ENCODE measurements around the gene RIN3.

RIN3 gene

DNA sequence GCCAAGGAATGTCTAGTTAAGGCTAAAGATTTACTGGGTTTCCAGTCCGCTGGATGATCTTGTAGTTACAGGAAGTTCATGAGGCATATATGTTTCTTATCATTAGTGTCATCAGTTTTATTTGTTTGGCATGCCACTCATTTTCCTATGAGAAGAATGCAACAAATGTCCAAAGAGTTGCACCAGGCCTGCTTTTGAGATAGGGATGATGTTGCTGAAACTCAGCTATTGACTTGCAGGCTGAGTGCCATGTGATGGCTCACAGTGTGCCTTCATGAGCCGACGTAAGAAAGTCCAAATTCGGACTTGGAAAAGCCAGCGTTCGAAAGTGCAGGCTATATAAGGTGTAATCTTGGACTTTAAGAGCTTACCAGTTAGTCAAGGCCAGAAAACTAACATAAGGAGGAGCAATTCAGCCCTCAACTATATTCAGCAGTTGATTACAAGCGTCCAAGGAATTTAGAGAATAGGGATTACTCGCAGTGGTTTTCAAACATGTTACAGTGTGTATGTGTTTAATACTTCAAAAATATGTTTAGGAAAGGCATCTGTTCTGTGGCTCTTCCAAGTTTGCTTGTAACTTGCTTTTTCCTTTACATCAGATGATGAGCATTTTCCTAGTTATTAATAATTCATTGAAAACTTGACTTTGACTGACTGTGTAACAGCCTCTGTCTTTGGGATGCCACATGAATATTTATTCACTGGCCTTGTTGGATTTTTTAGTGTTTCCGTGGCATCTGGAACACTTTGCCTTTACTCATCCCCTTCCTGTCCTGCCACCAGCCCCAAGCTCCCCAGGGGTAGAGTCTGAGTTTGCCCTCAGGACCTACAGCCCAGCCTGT, 133.6 kb downstream of the RIN3 start:
- no peak for DNase-seq (ENCODE audit: low read depth in 2 of 2)

DNA sequence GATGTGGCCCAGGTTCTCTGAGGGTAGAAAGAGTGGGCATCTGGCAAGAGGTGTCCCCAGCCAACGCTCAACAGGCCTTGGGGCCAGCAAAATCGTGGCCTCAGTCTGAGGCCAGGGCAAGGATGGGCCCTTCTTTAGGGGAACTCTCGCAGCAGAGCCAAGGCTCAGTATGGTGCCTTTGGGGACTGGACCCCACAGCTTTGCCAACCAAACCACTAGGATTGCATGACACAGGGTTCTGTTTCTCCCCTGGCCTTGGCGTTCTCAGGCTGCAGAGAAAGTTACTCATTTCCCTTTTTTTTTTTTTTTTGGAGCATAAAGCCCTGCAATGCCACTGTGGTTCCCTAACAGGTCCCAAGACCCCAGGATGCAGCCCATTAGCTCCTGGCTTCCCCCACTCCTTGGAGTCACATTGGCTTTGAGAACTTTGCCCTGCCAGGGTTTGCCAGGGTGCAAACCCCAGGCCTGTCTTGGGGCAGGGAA, 134.3 kb downstream of the RIN3 start:
- DNase-seq (ENCODE audit: low read depth in 2 of 2), result no peak

DNA sequence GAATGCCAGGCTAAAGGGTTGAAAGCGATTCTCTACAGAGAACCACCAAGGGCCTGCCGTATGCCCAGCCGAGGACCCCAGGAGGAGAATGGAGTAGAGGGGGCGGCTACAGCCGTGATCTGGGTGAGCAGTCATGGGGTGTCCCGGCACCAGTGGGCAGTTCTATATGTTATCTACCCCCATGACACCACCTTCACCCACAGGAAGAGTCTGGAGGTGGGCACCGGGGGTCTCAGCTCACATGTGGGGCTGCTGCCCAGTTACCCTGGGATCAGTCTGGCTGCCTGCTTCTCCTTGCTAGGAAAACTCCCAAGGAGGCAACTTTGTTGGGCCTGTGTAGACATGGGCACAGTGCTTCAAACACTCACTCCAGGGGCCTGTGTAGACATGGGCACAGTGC, 135.5 kb downstream of the RIN3 start:
- no peak for DNase-seq (ENCODE audit: low read depth in 2 of 2)

DNA sequence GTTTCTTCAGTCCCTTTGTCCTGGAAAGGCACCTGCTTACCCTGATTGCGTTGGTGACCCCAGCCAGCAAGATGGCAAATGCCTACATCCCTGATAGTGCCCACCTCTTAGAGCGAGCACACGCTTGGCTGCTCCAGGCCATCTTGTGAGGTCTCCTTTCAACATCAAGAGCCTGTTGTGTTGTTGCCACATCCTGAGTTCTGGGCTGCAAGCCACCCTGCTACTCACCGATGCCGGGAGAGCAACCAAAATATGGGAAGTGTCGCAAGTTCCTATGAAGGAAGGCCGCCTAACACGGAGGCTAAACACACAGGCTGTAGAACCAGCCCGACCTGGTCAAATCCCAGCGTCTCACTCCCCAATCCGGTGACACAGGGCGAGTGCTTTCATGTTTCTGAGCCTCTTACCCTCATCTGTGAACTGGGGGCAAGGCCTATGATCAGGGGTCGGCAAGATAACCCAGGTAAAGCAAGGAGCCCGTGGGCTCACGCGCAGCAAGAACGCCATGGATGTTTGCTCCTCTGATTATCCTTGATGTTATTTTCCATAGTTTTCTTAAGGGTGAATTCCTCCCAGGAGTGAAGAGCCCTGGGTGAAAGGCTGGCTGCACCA, 136.5 kb downstream of the RIN3 start:
- DNase-seq (ENCODE audit: low read depth in 2 of 2), result no peak

DNA sequence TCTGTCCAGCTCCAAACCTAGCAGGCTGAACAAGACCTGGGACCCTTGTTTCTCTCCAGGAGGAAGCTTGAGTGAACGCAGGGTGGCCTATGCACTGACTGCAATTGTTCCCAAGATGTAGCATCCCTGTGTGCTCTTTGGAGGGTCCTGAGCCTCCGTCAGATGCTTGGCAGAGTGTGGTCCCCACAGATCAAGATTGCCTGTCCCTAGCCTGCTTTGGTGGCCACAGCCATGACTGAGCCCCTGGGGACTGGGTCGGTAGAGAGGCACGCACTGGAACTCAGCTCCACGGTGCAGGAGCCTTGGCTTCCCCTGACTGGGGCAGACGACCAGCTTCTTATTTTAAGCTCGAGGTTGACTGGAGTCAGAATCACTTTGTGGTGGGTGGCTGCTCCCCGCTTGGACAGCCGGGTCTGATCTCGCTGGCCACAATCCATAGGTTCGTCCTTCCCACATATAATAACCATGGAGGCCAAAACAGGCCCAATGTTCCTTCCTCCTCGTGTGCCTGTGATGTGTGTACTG, 137.1 kb downstream of the RIN3 start:
- no peak for DNase-seq (ENCODE audit: low read depth in 2 of 2)

DNA sequence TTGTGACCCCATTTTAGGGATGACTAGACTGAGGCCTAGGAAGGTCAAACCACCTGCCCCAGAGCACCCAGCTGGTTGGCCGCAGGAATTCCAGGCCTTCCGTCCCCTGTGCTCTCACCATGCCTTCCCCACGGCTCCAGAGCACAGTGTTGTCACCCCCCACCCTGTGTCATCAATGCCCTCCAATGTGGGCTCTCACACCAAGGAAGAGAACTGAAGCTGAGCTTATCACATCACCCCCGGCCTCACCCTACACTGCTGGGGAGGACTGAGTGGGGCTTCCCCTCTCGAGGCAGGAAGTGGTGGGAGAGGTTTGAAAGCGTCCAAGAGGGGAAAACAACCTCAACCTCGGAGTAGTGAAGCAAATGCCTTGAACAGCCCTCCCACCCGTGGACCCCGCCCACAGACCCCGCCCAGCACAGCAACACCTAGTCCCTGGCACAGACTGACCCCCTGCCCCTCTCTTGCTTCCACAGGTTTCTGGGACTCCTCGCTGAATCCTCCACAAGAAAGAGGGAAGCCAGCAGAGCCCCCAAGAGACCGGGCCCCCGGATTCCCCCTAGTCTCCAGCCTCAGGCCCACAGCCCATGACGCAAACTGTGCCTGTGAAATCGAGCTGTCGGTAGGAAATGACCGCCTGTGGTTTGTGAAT, 137.7 kb downstream of the RIN3 start:
- DNase-seq (ENCODE audit: low read depth in 2 of 2), result peak; percentile 45 to 48

DNA sequence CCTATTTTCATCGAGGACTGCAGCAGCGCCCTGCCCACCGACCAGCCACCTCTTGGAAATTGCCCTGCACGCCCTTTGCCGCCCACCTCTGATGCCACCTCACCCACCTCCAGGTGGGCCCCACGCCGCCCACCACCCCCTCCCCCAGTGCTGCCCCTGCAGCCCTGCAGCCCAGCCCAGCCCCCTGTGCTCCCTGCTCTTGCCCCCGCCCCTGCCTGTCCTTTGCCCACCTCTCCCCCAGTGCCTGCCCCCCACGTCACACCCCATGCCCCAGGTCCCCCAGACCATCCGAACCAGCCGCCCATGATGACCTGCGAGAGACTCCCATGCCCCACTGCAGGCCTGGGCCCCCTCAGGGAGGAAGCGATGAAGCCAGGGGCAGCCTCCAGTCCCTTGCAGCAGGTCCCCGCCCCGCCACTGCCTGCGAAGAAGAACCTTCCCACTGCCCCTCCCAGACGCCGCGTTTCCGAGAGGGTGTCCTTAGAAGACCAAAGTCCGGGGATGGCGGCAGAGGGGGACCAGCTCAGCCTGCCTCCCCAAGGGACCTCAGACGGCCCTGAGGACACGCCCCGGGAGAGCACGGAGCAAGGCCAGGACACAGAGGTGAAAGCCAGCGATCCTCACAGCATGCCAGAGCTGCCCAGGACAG, 138.3 kb downstream of the RIN3 start:
- peak in 1 of 2 donors; percentile 15 for DNase-seq (ENCODE audit: low read depth in 2 of 2)

DNA sequence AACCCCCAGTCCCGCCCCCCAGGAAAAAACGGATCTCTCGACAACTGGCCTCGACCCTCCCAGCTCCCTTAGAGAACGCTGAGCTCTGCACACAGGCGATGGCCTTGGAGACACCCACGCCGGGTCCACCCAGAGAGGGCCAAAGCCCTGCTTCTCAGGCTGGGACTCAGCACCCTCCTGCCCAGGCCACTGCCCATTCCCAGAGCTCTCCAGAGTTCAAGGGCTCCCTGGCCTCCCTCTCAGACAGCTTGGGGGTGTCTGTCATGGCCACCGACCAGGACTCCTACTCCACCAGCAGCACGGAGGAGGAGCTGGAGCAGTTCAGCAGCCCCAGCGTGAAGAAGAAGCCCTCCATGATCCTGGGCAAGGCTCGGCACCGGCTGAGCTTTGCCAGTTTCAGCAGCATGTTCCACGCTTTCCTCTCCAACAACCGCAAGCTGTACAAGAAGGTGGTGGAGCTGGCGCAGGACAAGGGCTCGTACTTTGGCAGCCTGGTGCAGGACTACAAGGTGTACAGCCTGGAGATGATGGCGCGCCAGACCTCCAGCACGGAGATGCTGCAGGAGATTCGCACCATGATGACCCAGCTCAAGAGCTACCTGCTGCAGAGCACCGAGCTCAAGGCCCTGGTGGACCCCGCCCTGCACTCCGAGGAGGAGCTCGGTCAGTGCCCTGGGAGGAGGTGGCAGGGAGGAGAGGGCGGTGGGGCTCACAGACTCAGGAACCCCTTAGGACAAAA, 139.0 kb downstream of the RIN3 start:
- DNase-seq (ENCODE audit: low read depth in 2 of 2), result no peak

DNA sequence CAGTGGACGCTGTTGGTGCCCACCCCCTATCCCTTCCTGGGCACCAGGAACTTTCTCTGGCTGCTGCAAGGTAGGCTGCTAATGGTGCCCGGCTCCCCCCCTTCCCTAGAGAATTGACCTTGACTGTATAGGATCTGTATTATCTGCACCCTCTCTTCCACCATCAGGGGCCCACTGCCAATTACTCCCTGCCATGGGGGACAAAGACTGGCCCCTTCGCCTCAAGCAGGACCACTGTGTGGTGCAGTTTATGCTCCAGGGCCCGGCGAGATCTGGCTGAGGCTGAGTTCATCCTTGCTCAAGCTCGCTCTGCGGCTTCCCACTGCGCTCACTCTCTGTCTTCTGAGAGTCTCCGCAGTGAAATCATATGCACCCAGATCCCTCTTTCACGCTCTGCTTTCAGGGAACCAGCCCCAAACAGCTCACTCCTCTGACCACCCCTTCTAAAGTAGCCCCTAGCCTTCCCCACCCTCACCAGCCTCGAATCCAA, 139.6 kb downstream of the RIN3 start:
- no peak for DNase-seq (ENCODE audit: low read depth in 2 of 2)

DNA sequence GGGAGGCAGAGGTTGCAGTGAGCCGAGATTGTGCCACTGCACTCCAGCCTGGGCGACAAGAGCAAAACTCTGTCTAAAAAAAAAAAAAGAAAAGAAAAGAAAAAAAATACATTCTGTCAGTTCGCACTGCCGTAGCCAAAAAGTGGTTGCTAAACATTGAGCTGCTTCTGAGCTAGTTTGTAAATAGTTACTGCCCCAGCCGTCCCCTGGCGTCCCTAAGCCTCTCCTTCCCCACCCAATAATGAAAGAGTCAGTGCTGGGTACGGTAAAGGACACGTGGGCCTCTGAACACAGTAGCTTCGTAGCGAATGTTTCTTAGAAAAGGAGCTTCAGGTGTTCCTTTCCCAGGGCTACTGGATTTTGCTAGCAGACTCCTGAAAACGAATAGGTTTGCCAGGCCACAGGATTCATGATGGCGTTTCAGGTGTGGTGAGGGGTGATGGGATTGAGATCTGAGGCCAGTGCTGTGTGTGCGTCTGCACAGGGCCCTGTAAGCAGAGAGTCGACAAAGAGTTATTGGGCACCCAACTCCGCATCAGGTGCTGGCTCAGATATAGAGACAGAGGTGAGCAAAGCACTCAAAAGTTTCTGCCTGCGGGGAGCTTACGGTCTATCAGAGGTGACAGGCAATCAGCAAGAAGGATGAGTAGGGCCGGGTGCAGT, 140.8 kb downstream of the RIN3 start:
- DNase-seq (ENCODE audit: low read depth in 2 of 2), result no peak

DNA sequence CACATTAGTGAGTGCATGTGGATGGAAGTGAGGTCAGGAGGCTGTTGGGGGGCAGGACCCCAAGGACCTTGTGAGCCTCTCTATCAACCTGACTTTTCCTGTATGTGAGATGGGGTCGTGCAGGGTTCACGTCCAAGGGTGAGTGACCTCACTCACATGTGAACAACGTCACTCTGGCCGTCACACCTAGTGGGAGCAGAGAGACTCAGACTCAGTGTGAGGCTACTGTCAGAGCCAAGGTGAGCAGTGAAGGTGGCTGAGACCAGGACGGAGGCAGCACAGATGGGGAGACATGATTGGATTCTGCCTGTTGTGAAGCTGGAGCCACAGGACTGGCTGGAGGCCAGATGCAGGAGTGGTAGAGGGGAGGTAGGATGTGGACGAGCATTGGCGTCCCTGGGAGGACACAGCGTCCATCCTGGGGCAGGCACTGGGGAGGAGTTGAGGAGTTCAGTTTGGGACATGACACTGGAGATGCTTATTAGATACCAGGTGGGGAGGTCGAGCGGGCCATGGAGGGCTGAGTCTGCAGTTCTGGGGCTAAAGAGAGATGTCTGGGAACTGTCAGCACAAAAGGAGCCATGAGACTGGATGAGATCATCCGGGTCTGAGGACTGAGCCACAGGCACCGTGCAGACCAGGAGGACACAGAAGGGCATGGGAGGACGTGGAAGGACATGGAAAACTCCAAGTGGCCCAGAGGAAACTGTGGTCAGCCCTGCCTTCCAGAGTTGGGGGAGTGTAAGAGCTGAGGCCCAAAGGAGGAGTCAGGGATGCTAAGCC, 142.0 kb downstream of the RIN3 start:
- DNase-seq (ENCODE audit: low read depth in 2 of 2), result no peak

DNA sequence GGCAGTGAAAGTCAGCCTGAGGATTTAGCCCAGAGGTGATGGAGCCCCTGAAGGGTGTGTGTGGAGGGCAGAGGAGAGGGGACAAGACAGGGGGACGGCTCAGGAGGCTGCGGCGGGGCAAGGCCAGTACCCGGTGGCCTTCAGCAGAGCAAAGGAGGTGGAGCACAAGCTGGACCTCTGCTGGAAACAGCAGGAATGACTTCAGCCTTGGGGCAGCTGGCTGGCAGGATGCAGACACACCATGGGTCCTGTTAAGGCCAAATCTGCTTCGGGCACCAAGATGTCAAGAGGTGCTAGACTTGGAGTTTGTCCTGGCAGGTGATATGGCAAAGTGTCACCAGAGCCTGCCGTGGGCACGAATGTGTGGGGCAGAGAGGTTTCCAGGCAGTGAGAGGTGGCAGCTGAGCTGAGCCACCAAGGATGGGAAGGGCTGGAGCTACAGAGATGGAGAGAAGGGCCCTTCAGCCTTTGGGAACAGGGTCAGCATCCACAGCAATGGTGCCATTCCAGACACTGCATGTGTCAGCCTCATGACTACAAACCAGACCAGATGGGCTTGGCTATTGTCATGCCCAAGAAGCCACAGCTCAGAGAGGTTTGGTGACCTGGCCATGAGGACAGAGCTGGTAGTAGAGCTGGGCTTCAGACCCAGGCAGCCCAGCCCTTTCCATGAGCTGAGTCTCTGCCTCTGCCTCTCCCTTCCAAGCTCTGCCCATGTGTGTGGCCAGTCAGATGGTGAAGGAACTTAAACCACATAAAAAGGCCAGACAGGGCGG, 142.9 kb downstream of the RIN3 start:
- no peak for DNase-seq (ENCODE audit: low read depth in 2 of 2)

DNA sequence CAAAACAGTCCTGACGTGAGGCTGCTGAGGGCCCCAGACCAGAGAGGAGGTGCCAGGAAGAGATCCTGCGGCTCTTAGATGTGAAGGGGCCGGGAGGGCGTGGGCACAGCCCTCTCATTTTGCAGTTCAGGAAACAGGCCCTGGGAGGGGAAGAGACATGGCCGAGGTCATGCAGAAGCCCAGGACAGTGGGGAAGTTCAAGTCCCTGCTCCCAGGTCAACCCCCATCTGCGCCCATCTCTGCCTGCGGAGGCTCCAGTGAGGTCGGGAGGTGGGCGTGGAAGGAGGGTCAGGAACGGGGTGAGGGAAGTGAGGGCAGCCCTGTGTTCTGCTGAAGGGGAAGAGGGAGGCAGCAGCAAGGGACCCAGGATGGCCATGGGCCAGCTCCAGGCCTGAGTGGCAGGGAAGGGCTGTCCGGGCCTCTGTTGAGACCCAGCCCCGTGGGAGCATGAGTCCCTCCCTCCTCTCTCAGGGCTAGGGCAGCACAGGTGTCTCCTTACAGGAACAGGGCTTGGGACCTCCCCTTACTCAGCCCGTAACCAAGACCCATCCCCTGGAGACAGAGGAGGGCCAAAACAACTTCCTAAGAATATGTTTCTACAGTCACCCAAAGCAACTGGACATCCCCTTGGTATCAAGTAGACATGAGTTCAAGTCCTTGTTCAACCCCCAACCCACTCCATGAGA, 144.0 kb downstream of the RIN3 start:
- DNase-seq (ENCODE audit: low read depth in 2 of 2), result no peak

DNA sequence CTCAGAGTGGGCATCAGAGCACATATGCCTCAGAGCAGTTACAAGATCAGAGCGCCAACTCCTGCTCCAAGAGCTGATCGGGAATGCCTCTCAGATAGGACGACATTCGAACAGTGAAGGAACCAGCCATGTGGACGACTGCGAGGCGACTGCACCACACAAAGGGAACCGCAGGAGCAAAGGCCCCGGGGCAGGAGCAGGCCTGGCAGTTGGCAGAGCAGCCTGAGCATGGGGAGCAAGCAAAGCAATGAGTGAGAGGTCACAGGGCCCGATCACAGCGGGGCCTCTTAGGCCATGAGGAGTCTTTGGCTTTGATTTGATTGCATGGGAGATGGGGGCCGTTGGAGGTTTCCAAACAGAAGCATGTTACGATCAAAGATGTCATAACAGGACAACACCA, 144.6 kb downstream of the RIN3 start:
- no peak for DNase-seq (ENCODE audit: low read depth in 2 of 2)

DNA sequence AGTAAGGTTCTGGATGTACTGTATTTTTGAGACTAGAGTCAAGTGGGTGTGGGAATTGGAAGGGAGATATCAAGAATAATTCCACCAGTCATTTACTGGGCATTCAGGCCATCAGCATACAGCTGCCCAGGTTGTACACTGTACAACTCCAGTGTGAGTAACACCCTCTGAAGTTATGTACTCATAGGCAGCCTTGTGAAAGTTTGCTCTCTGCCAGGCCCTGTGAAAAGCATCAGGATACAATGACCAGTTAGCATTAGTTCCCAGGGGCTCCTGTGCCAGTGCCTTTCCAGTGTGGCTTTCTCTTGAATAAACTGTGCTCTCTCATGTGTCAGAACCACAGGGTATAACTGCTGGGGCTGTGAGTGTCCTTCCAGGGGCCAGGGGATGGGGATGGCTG, 145.1 kb downstream of the RIN3 start:
- DNase-seq (ENCODE audit: low read depth in 2 of 2), result no peak

DNA sequence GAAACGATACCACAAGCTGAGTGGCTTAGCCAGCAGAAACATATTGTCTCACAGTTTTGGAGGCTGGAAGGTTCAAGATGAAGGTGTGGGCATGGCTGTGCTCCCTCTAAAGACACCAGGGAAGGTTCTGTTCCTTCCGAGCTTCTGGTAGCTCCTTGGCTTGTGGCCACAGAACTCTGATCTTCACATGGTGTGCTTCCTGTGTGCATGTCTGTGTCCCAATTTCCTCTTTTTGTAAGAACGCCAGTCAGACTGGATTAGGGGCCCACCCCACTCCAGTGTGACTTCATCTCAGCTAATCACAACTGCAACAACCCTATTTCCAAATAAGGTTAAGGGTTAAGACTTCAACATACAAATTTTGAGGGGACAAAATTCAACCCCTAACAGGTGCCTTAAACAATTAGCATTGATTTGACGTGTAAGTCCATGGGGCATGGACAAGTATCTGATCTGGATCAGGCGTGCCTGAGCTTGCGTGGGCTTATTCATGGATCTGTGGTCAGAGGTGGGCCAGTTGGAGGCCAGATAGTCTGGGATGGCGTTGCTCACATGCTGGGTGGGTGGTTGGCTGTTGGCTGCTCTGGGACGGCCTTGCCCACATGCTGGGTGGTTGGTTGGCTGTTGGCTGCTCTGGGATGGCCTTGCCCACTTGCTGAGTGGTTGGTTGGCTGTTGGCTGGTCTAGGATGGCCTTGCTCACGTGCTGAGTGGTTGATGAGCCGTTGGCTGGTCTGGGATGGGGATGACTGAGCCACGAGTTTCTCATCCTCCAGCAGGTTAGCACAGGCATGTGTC, 146.4 kb downstream of the RIN3 start:
- DNase-seq (ENCODE audit: low read depth in 2 of 2), result no peak

DNA sequence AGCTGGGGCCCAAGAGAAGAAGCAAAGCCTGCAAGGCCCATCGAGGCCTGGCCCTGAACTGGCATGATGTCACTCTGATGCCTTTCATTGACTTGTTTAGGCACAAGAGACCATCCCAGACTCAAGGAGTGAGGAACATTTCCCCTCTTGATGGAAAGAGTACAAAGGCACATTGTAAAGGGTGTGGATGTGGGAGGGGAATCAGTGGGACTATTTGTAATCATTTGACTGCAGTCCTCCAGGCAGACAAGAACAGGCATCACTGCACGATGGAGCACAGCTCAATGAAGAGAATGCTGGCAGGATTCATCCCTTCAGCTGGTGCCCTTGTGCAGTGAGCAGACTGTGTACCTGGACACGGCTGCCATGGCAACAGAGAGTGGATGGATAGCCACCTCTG, 147.0 kb downstream of the RIN3 start:
- DNase-seq (ENCODE audit: low read depth in 2 of 2), result no peak

DNA sequence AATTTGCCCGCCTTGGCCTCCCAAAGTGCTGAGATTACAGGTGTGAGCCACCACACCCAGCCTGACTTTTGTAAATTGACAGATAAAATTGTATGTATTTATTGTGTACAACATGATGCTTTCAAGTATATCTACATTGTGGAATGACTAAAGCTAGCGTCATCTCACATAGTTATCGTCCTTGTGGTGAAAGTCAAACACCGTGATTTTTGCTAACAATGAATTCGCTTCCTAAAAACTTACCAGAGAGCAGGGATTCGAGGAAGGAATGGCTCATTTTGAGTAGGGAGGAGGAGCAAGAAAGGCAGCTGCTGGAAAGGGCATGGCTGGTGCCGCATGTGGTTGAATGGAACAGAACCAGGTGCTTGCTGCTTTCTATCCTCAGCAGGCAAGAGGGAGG, 149.5 kb downstream of the RIN3 start:
- no peak for DNase-seq (ENCODE audit: low read depth in 2 of 2)
